Naive B cell (primary cell): ENCODE measurements around the gene TMEFF2. TPM values are rescaled to one million over a fixed set of nuclear protein-coding genes. Genes with fewer than 3 reads are reported as not detected.
A peak's percentile ranks its signal among the peaks of the same experiment; 100 is the strongest.

Experiments
- ATAC-seq, 2 donors: fragments of 150-1000 bp; cut with Tn5 transposase; 2 replicates each; pipeline ENCODE4 v1.10.0; 2021; ENCODE audit warnings: low read depth in 2 of 2, mild to moderate bottlenecking in 2 of 2, moderate library complexity in 2 of 2
- DNase-seq: peaks from one replicate; pipeline ENCODE4 v3.0.0; 2022
- H3K27ac Mint-ChIP-seq, 6 donors: one replicate each; pipeline ENCODE4 v1.8.0; 2020 to 2022; ENCODE audit warnings: mild to moderate bottlenecking in 6 of 6, mixed read lengths in 6 of 6, moderate library complexity in 5 of 6, inconsistent platforms in 2 of 6
- H3K27me3 Mint-ChIP-seq, 3 donors: one replicate each; pipeline ENCODE4 v1.8.0; 2021 to 2022; ENCODE audit warnings: mixed read lengths in 3 of 3, mild to moderate bottlenecking in 1 of 3
- H3K36me3 Mint-ChIP-seq, 2 donors: one replicate each; pipeline ENCODE4 v1.8.0; 2020 to 2022; ENCODE audit warnings: mixed read lengths in 2 of 2, inconsistent platforms in 1 of 2, mild to moderate bottlenecking in 1 of 2
- H3K4me1 Mint-ChIP-seq, 3 donors: one replicate each; pipeline ENCODE4 v1.8.0; 2020 to 2022; ENCODE audit warnings: mixed read lengths in 3 of 3, inconsistent platforms in 1 of 3, mild to moderate bottlenecking in 1 of 3, moderate library complexity in 1 of 3
- H3K4me3 Mint-ChIP-seq, 8 donors: one replicate each; pipeline ENCODE4 v1.8.0; 2020 to 2022; ENCODE audit warnings: mild to moderate bottlenecking in 8 of 8, mixed read lengths in 8 of 8, moderate library complexity in 8 of 8, inconsistent platforms in 2 of 8
- H3K9me3 Mint-ChIP-seq, 7 donors: one replicate each; pipeline ENCODE4 v1.8.0; 2020 to 2022; ENCODE audit warnings: mixed read lengths in 7 of 7, mild to moderate bottlenecking in 5 of 7, inconsistent platforms in 2 of 7, moderate library complexity in 1 of 7
- polyA plus RNA-seq, 6 donors: library from polyadenylated mRNA; unstranded; fragments of 300-500 nt; fragmentation: Illumina TruSeq; gene quantifications; one replicate each; pipeline ENCODE4 v1.2.3, GENCODE V29; 2021; ENCODE audit warnings: low read depth in 6 of 6

The TMEFF2 gene
- polyA plus RNA-seq, 6 donors from 2014 or later = not detected

- Mint-ChIP-seq H3K4me1 (peaks cover 7 to 9% (median 9%) of the 10 kb centered on the region in 3 donors), H3K9me3 (no peaks in the 10 kb centered on the region), H3K27me3 (peaks cover 16 to 29% (median 27%) of the 10 kb centered on the region in 3 donors), H3K27ac (no peak overlapping the region), H3K36me3 (peaks cover 0 to 5% of the 10 kb centered on the region in 2 donors), H3K4me3 (no peak overlapping the region)
- ATAC-seq (no peak), DNase-seq (no peak)
These were observed 6.4 kb upstream of the TMEFF2 start for GRCh38 chr2:192201116-192201515.

GRCh38 chr2:192197357-192197756, 2.6 kb upstream of the TMEFF2 start:
- Mint-ChIP-seq H3K4me1 (peaks cover 25 to 38% (median 30%) of the 10 kb centered on the region in 3 donors), H3K27ac (no peak overlapping the region), H3K4me3 (peak overlapping the region in 2 of 8 donors; percentile 72 to 82), H3K36me3 (peaks cover 0 to 14% of the 10 kb centered on the region in 2 donors), H3K9me3 (no peaks in the 10 kb centered on the region), H3K27me3 (peaks cover 49 to 60% (median 52%) of the 10 kb centered on the region in 3 donors)
- DNase-seq = no peak
- no peak for ATAC-seq

- no peak for DNase-seq
- Mint-ChIP-seq H3K4me1 (peaks cover 25 to 38% (median 30%) of the 10 kb centered on the region in 3 donors), H3K9me3 (no peaks in the 10 kb centered on the region), H3K4me3 (peak overlapping the region; percentile 72 to 92 (median 86)), H3K27ac (peak overlapping the region in 1 of 6 donors; percentile 2), H3K36me3 (peaks cover 0 to 14% of the 10 kb centered on the region in 2 donors), H3K27me3 (peaks cover 52 to 60% (median 59%) of the 10 kb centered on the region in 3 donors)
- ATAC-seq = no peak
These were observed 1.9 kb upstream of the TMEFF2 start for GRCh38 chr2:192196421-192197194.

DNA sequence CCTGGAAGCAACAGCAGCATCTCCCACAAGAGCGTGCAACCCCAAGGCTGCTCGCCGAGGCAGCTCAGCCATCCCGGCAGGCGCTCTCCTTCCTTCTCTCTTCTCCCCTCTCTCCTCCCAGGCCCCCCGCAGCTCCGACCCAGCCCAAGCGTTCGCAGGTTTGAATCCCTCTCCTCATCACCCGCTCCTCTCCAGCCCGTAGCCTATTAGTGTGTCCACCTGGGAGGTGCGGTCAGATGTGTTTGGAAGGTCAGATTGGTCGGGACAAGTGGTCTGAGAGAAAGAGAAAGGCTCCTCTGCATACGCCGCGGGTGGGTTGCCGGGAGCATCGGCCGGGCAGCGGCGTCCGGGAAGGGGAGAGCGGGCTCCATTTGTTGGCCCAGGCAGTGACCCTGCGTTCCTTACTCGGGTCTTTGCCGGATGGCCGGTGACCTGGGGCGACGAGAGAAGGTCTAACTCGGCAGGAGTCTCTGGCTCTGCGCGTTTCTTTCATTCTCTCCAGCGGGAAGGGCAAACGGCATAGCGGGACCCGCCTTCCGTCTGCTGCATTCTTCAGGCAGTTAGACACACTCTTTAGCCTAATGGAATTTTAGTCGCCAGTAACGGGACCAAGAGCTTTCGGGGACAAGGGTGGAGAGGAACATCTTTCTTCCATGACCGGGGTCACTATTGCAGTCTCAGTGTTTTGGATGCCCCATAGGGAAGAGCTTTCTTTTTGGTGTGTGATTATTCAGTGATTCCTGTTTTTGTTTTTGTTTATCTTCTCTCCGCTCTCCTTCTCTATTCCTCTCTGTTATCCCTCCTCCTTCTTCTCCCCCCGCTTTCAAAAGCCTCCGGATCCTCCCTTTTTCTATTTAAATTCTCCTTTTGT, 1.1 kb upstream of the TMEFF2 start:
- Mint-ChIP-seq H3K9me3 (no peaks in the 10 kb centered on the region), H3K27me3 (peaks cover 55 to 66% (median 56%) of the 10 kb centered on the region in 3 donors), H3K4me1 (peaks cover 25 to 38% (median 30%) of the 10 kb centered on the region in 3 donors), H3K27ac (peak overlapping the region in 2 of 6 donors; percentile 37 to 51), H3K4me3 (peak overlapping the region; percentile 72 to 92 (median 86)), H3K36me3 (peaks cover 0 to 14% of the 10 kb centered on the region in 2 donors)
- peak; percentile 11 for DNase-seq
- ATAC-seq = peak; percentile 15 to 22

GRCh38 chr2:192194265-192194865, 368 bp downstream of the TMEFF2 start:
- DNase-seq (no peak), ATAC-seq (peak; percentile 50 to 52)
- H3K27me3 Mint-ChIP-seq = peaks cover 52 to 66% (median 58%) of the 10 kb centered on the region in 3 donors
- H3K27ac Mint-ChIP-seq = peak overlapping the region in 4 of 6 donors; percentile 14 to 73 (median 61)
- peaks cover 0 to 14% of the 10 kb centered on the region in 2 donors for H3K36me3 Mint-ChIP-seq
- no peaks in the 10 kb centered on the region for H3K9me3 Mint-ChIP-seq
- peaks cover 25 to 38% (median 30%) of the 10 kb centered on the region in 3 donors for H3K4me1 Mint-ChIP-seq
- peak overlapping the region; percentile 72 to 92 (median 86) for H3K4me3 Mint-ChIP-seq

DNA sequence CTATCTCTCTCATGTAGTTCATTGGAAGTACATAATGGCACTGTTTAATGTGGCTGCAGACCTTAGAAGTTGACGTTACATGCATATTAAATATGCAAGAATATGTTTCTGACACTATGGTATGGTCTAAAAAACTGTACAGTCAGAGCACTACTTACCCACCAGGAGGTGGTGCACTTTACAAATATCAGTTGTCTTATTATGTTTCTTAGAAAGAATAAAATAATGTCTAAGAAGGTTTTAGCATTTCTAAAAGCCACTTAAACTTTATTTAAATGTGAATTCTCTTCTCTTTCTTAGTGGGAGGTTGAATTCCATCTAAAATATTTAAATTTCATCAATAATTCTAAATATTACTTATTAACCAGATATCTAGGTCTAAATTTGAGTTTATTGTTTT, 4.3 kb downstream of the TMEFF2 start:
- Mint-ChIP-seq H3K27ac (no peak overlapping the region), H3K4me1 (peaks cover 11 to 23% (median 14%) of the 10 kb centered on the region in 3 donors), H3K9me3 (no peaks in the 10 kb centered on the region), H3K4me3 (no peak overlapping the region), H3K36me3 (peaks cover 0 to 9% of the 10 kb centered on the region in 2 donors), H3K27me3 (peaks cover 36 to 58% (median 41%) of the 10 kb centered on the region in 3 donors)
- no peak for ATAC-seq
- DNase-seq = no peak

GRCh38 chr2:192186806-192187205, 7.9 kb downstream of the TMEFF2 start:
- no peak for DNase-seq
- Mint-ChIP-seq H3K27ac (no peak overlapping the region), H3K27me3 (peaks cover 9 to 23% (median 17%) of the 10 kb centered on the region in 3 donors), H3K36me3 (no peaks in the 10 kb centered on the region), H3K4me1 (no peaks in the 10 kb centered on the region), H3K4me3 (no peak overlapping the region), H3K9me3 (no peaks in the 10 kb centered on the region)
- no peak for ATAC-seq

- no peak for DNase-seq
- Mint-ChIP-seq H3K4me3 (no peak overlapping the region), H3K27me3 (peaks cover 0 to 15% (median 4%) of the 10 kb centered on the region in 3 donors), H3K4me1 (no peaks in the 10 kb centered on the region), H3K9me3 (no peaks in the 10 kb centered on the region), H3K36me3 (no peaks in the 10 kb centered on the region), H3K27ac (no peak overlapping the region)
- ATAC-seq = no peak
These were observed 10.4 kb downstream of the TMEFF2 start for GRCh38 chr2:192184349-192184748.

DNA sequence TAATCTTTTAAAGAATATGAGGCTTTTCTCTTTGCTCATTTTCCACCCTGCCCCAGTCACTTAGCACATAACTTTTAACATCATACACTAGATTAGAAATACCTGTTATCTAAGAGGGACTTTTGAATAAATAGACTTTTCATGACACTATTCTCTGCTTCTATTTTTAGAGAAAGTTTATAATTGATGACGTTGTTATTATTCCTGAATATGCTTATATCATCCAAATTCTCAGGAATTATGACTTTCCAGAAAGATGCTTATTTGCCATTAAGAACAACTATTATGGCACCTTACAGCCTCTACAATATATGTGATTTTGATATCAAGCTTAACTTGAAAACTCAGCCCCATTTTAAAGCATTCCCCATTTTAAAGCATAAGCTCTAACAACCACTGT, 11.4 kb downstream of the TMEFF2 start:
- no peaks in the 10 kb centered on the region for H3K9me3 Mint-ChIP-seq
- DNase-seq (no peak), ATAC-seq (no peak)
- no peaks in the 10 kb centered on the region for H3K4me1 Mint-ChIP-seq
- H3K27me3 Mint-ChIP-seq = peaks cover 0 to 8% (median 4%) of the 10 kb centered on the region in 3 donors
- no peaks in the 10 kb centered on the region for H3K36me3 Mint-ChIP-seq
- H3K27ac Mint-ChIP-seq = no peak overlapping the region
- H3K4me3 Mint-ChIP-seq = no peak overlapping the region

- ATAC-seq = no peak
- Mint-ChIP-seq H3K36me3 (no peaks in the 10 kb centered on the region), H3K4me1 (peaks cover under 1 to 5% (median 4%) of the 10 kb centered on the region in 3 donors), H3K4me3 (no peak overlapping the region), H3K27ac (no peak overlapping the region), H3K9me3 (no peaks in the 10 kb centered on the region), H3K27me3 (peaks cover 4 to 18% (median 13%) of the 10 kb centered on the region in 3 donors)
- DNase-seq = no peak
These were observed 27.8 kb downstream of the TMEFF2 start for GRCh38 chr2:192166946-192167345.

- peak overlapping the region in 1 of 6 donors; percentile 46 for H3K27ac Mint-ChIP-seq
- no peaks in the 10 kb centered on the region for H3K9me3 Mint-ChIP-seq
- H3K4me1 Mint-ChIP-seq = peaks cover 6 to 16% (median 11%) of the 10 kb centered on the region in 3 donors
- DNase-seq = no peak
- no peaks in the 10 kb centered on the region for H3K36me3 Mint-ChIP-seq
- ATAC-seq = no peak
- H3K4me3 Mint-ChIP-seq = no peak overlapping the region
- H3K27me3 Mint-ChIP-seq = peaks cover 0 to 8% (median 5%) of the 10 kb centered on the region in 3 donors
These were observed 28.9 kb downstream of the TMEFF2 start for GRCh38 chr2:192165842-192166241.

DNA sequence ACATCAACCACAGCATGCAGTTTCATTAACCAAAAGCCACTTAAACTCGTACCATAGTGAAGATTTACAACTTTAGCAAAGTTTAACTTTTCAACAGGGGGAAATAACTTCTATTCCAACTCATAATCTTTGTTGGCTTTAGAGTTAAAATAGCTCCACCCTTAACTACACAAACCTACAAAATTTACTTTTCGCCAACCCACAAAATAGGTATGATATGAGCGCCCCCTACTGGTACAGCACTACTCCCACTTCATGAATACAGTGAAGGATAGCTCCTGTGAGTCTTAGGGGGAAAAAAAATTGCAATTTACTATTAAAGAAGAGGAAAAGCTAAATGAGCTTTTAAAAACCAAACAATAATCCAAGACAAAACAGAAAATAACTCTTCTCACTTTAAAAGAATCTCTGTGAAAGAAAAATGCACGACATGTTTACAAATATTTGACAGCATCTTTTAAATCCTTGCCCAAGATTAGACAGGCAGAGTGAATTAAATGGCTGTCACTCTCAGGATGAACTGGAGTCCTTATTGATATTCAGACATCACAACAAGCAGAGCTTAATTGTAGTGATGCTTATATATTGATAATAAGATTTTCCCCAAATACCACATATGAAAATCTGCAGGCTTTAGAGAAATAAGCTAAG, 32.2 kb downstream of the TMEFF2 start:
- Mint-ChIP-seq H3K27ac (peak overlapping the region in 2 of 6 donors; percentile 7 to 43), H3K27me3 (peaks cover 0 to 5% (median 5%) of the 10 kb centered on the region in 3 donors), H3K36me3 (no peaks in the 10 kb centered on the region), H3K4me3 (peak overlapping the region in 7 of 8 donors; percentile 0 to 52 (median 22)), H3K4me1 (peaks cover 6 to 16% (median 11%) of the 10 kb centered on the region in 3 donors), H3K9me3 (no peaks in the 10 kb centered on the region)
- ATAC-seq (peak; percentile 50 to 63), DNase-seq (peak; percentile 45)
